Keratinocyte (primary cell): Measurements from ENCODE around the gene OR7D2. TPM values are rescaled to one million over a fixed set of nuclear protein-coding genes. Genes with fewer than 3 reads are reported as not detected.

Experiments
- DNase-seq: peaks from one replicate; pipeline ENCODE4 v3.0.0-alpha.2; 2011; ENCODE audit warnings: low read depth, missing footprints, low spot score
- FAIRE-seq: peaks from 2 replicates; lab custom pipeline; 2011; peaks lifted over from hg19 to GRCh38; lab: Jason Lieb, UNC
- H2AFZ ChIP-seq: 2 replicates; pipeline ENCODE4 v1.6.0; 2012; ENCODE audit warnings: low read length, control low read depth, inconsistent platforms; ENCODE audit not compliant: control insufficient read depth
- H3K27ac ChIP-seq: 2 replicates; pipeline ENCODE4 v1.5.1; 2011; ENCODE audit warnings: low read length; ENCODE audit not compliant: control insufficient read depth, insufficient read depth
- H3K27me3 ChIP-seq: 3 replicates; pipeline ENCODE4 v1.6.0; 2011; ENCODE audit warnings: low read length; ENCODE audit not compliant: control insufficient read depth, insufficient read depth; ENCODE audit errors: extremely low read depth
- H3K36me3 ChIP-seq, 2 experiments: 2 replicates in 1 of 2; 3 replicates in 1 of 2; pipeline ENCODE4 v1.5.1; 2011; ENCODE audit warnings: low read length in 2 of 2, mild to moderate bottlenecking in 1 of 2; ENCODE audit not compliant: control insufficient read depth in 2 of 2, insufficient read depth in 2 of 2; ENCODE audit errors: extremely low read depth in 1 of 2
- H3K4me1 ChIP-seq: 3 replicates; pipeline ENCODE4 v1.5.1; 2011; ENCODE audit warnings: low read length; ENCODE audit not compliant: control insufficient read depth, insufficient read depth; ENCODE audit errors: extremely low read depth
- H3K4me2 ChIP-seq: 3 replicates; pipeline ENCODE4 v1.6.0; 2011; ENCODE audit warnings: low read depth, low read length; ENCODE audit not compliant: control insufficient read depth, insufficient read depth; ENCODE audit errors: extremely low read depth
- H3K4me3 ChIP-seq, 3 experiments: fragments of 200-600 bp in 1 of 3; sonication (generic) in 1 of 3; 2 replicates in 2 of 3; 3 replicates in 1 of 3; pipeline ENCODE4 v1.5.1; 2011 to 2016; ENCODE audit warnings: low read length in 3 of 3, mild to moderate bottlenecking in 3 of 3, control low read depth in 2 of 3, inconsistent platforms in 1 of 3, low read depth in 1 of 3, mixed read lengths in 1 of 3, mixed run types in 1 of 3, moderate library complexity in 1 of 3; ENCODE audit not compliant: control insufficient read depth in 2 of 3, insufficient read depth in 2 of 3; ENCODE audit errors: extremely low read depth in 1 of 3
- H3K79me2 ChIP-seq: 2 replicates; pipeline ENCODE4 v1.6.0; 2012; ENCODE audit warnings: low read length; ENCODE audit not compliant: control insufficient read depth, insufficient read depth
- H3K9ac ChIP-seq: 3 replicates; pipeline ENCODE4 v1.6.0; 2011; ENCODE audit warnings: low read length; ENCODE audit not compliant: control insufficient read depth, insufficient read depth; ENCODE audit errors: extremely low read depth
- H3K9me1 ChIP-seq: 3 replicates; pipeline ENCODE4 v1.6.0; 2011; ENCODE audit warnings: low read length; ENCODE audit not compliant: control insufficient read depth, insufficient read depth; ENCODE audit errors: extremely low read depth
- H3K9me3 ChIP-seq: 2 replicates; pipeline ENCODE4 v1.5.1; 2012; ENCODE audit warnings: low read depth, low read length; ENCODE audit not compliant: control insufficient read depth
- H4K20me1 ChIP-seq: 3 replicates; pipeline ENCODE4 v1.6.0; 2011; ENCODE audit warnings: low read length; ENCODE audit not compliant: control insufficient read depth, insufficient read depth; ENCODE audit errors: extremely low read depth
- CTCF ChIP-seq, 3 experiments: IDR thresholded peaks in 1 of 3; conservative IDR thresholded peaks in 1 of 3; optimal IDR thresholded peaks in 1 of 3; 2 replicates in 2 of 3; 3 replicates in 1 of 3; pipeline versions ENCODE3 to v1.5.1; 2011; ENCODE audit warnings: low read length in 3 of 3, mild to moderate bottlenecking in 3 of 3, moderate library complexity in 2 of 3, control low read depth in 1 of 3, inconsistent platforms in 1 of 3; ENCODE audit not compliant: insufficient read depth in 2 of 3; ENCODE audit errors: extremely low read depth in 1 of 3
- EZH2 ChIP-seq: IDR thresholded peaks from one replicate; pipeline ENCODE4 v1.6.1; 2012; ENCODE audit warnings: inconsistent platforms, mild to moderate bottlenecking, low read length, moderate library complexity
- dilution Hi-C: fragments of 300-500 bp; cut with MboI; formaldehyde crosslinking; loops from one replicate; pipeline ENCODE4 v1.7.0; 2020; ENCODE audit warnings: low sequenced_read_pairs; ENCODE audit not compliant: extremely low pct_ligation_motif_present
- polyA minus RNA-seq, 3 experiments: library from RNA; depleted of rRNA, polyadenylated mRNA; stranded (reverse); fragments of >200 nt; gene quantifications; 1 replicate in 1 of 3; 2 replicates in 1 of 3; 3 replicates in 1 of 3; pipeline ENCODE4 v1.2.3, GENCODE V29; 2011
- polyA plus RNA-seq, 5 experiments: library from polyadenylated mRNA; depleted of rRNA in 3 of 5; stranded (reverse) in 3 of 5; stranded (forward) in 1 of 5; unstranded in 1 of 5; fragments of >200 nt; gene quantifications; 1 replicate in 1 of 5; 2 replicates in 3 of 5; 3 replicates in 1 of 5; pipeline versions ENCODE4 v1.2.1 to v1.2.3, GENCODE V29; 2011 to 2012; ENCODE audit warnings: missing spikeins in 2 of 5, low read depth in 1 of 5, low replicate concordance in 1 of 5

OR7D2 gene
- polyA plus RNA-seq (0.03 TPM in 1 of 3 replicates, not detected in the others), polyA minus RNA-seq (not detected in 3 replicates)
- polyA plus RNA-seq (2011; ENCODE audit: low read depth) = not detected
- not detected in 2 replicates for polyA plus RNA-seq (2011; cell fraction: cytosol; rRNA removed)
- polyA plus RNA-seq (2011; cell fraction: nucleus; rRNA removed) = not detected in 2 replicates
- 0.07 TPM in 1 of 2 replicates, not detected in the other for polyA plus RNA-seq (2012; ENCODE audit: low replicate concordance)
- not detected for polyA minus RNA-seq (2011; cell fraction: cytosol; rRNA and poly(A)+ RNA removed)
- polyA minus RNA-seq (2011; cell fraction: nucleus; rRNA and poly(A)+ RNA removed) = not detected in 2 replicates

- no peaks in the 10 kb centered on the region for H3K9me1 ChIP-seq
- H3K4me1 ChIP-seq = no peaks in the 10 kb centered on the region
- no peaks in the 10 kb centered on the region for H3K79me2 ChIP-seq
- no peaks in the 10 kb centered on the region for H3K36me3 ChIP-seq
- TF ChIP-seq CTCF (optimal IDR thresholded peaks at IDR 0.05 in 1 of 3, IDR thresholded peaks at IDR 0.05 in 1 of 3, conservative IDR thresholded peaks at IDR 0.05 in 1 of 3; ENCODE audit: extremely low read depth in 1 of 3, insufficient read depth in 2 of 3, low read length in 3 of 3) (no peak), EZH2 (no peak)
- no peak within 1 kb of the TSS for H2AFZ ChIP-seq
- H3K9ac ChIP-seq = no peak within 1 kb of the TSS
- no peaks in the 10 kb centered on the region for H4K20me1 ChIP-seq
- DNase-seq = no peak
- no peaks in the 10 kb centered on the region for H3K9me3 ChIP-seq
- H3K27ac ChIP-seq = no peak within 1 kb of the TSS
- H3K4me2 ChIP-seq = no peak within 1 kb of the TSS
- no peak for FAIRE-seq
- H3K27me3 ChIP-seq = no peaks in the 10 kb centered on the region
- no peak within 1 kb of the TSS for H3K4me3 ChIP-seq
- dilution Hi-C loops = no loop called here
These were observed at the start of gene OR7D2 for GRCh38 chr19:9178901-9179300. Gene OR7D2 (plus strand): TSS chr19:9178979. CDS start chr19:9185782, 6,803 bp downstream.

GRCh38 chr19:9130965-9131364, 47.8 kb upstream of the OR7D2 start:
- no peak overlapping the region for H3K4me2 ChIP-seq
- no peak for TF ChIP-seq CTCF (optimal IDR thresholded peaks at IDR 0.05 in 1 of 3, IDR thresholded peaks at IDR 0.05 in 1 of 3, conservative IDR thresholded peaks at IDR 0.05 in 1 of 3; ENCODE audit: extremely low read depth in 1 of 3, insufficient read depth in 2 of 3, low read length in 3 of 3)
- TF ChIP-seq EZH2 = no peak
- FAIRE-seq = no peak

More at GRCh38 chr19:9130965-9131364, 47.8 kb upstream of the OR7D2 start:
- Histone ChIP-seq H3K4me1 (peaks cover 4% of the 10 kb centered on the region), H3K27ac (no peak overlapping the region), H3K79me2 (no peaks in the 10 kb centered on the region), H4K20me1 (no peaks in the 10 kb centered on the region), H3K27me3 (no peaks in the 10 kb centered on the region), H3K9ac (no peak overlapping the region), H3K9me3 (no peaks in the 10 kb centered on the region), H2AFZ (no peak overlapping the region), H3K36me3 (no peaks in the 10 kb centered on the region), H3K9me1 (no peaks in the 10 kb centered on the region), H3K4me3 (no peak overlapping the region)
- dilution Hi-C loops = no loop called here
- DNase-seq = no peak
